ENCODE data around the gene OGFOD3.
"Not testable (repeated sequence)": the region's sequence is repeated elsewhere in the genome, so short reads cannot be mapped to it uniquely, and the experiment has no call there.

Gene OGFOD3

GRCh38 chr17:82349287-82349701 is 69.1 kb downstream of the OGFOD3 start:
- no peak for DNase-seq

- no peak for DNase-seq
Measured at GRCh38 chr17:82348866-82349265, 69.5 kb downstream of the OGFOD3 start.

- DNase-seq = no peak
Measured at GRCh38 chr17:82348434-82348833, 70.0 kb downstream of the OGFOD3 start.

GRCh38 chr17:82347994-82348393 is 70.4 kb downstream of the OGFOD3 start:
- not testable (repeated sequence) for DNase-seq

- DNase-seq = no peak
Measured at GRCh38 chr17:82346342-82347300, 71.8 kb downstream of the OGFOD3 start.

- no peak for DNase-seq
Measured at GRCh38 chr17:82345151-82345976, 73.0 kb downstream of the OGFOD3 start.

GRCh38 chr17:82344175-82344907 is 74.0 kb downstream of the OGFOD3 start:
- DNase-seq = no peak

GRCh38 chr17:82343560-82343959 is 74.8 kb downstream of the OGFOD3 start:
- peak in 1 of 2 experiments; percentile 26 for DNase-seq

GRCh38 chr17:82342361-82343079 is 75.9 kb downstream of the OGFOD3 start:
- no peak for DNase-seq

GRCh38 chr17:82339634-82340580 is 78.5 kb downstream of the OGFOD3 start:
- DNase-seq = no peak
